ENCODE results near the gene FGD1. TPM values are rescaled to one million over a fixed set of nuclear protein-coding genes. Genes with fewer than 3 reads are reported as not detected.
"Not testable (repeated sequence)": the region's sequence is repeated elsewhere in the genome, so short reads cannot be mapped to it uniquely, and the experiment has no call there.

Gene FGD1
- 1 to 10 TPM; 6.0 to 6.3 TPM for total RNA-seq
- 5.2 TPM for polyA plus RNA-seq (ENCODE audit: insufficient read depth, low read depth, low replicate concordance)
- long read RNA-seq, donor 1: 0 reads
- long read RNA-seq, donor 2, full-length matches to known transcripts: 1 of 1 reads
- long read RNA-seq, donor 2, partial matches to known transcripts: 0 of 1 reads
- long read RNA-seq, donor 2, other reads (novel, unspliced or antisense): 0 of 1 reads

DNA sequence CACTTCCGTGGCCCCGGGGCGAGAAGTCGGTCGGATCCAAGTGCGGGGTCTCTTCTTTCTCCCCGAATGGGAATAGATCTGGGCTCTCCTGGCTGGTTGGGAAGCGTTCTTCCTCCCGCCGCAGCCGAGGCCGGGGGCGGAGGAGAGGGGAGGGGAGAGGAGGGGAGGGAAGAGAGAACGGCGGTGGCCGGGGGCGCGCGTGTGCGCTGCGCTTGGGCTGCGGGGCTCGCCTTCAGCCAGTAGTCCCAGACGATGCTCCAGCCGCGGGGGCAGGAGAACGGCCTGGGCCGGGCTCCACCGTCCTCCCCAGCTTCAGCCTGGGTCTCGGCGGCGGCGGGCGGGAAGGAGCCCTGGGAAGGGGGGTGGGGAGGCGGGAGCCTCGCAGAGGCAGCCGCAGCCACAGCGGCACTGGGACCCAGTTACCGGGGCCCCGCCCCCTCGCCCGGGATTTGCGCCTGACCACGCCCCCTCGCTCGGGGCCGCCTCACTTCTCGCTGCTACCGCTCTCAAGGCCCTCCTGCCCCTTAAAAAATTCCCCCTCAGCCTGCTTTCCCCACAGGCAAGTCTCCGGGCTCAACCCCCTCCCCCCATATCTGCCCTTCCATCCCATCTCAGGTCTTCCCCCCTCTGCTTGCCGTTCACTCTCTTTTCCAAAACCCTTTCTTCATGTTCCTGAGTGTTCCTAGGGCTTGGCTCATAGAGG is at the start of gene FGD1:
TSS of gene FGD1 (minus strand) at position 421 of the 703 bp plus-strand sequence. CDS start 802 bp downstream, outside the sequence.
- Histone ChIP-seq H3K36me3 (ENCODE audit: low read depth, missing control alignments) (no peaks in the 10 kb centered on the region), H3K4me3 (peak within 1 kb of the TSS; percentile 56 to 69), H3K9me3 (no peaks in the 10 kb centered on the region), H3K4me1 (no peaks in the 10 kb centered on the region), H3K27me3 (no peaks in the 10 kb centered on the region), H3K27ac (peak within 1 kb of the TSS; percentile 50 to 72)
- intact Hi-C loops (cut with DNase I; ENCODE audit: low total_unique reads): no loop called here
- TF ChIP-seq, protein P1, sequence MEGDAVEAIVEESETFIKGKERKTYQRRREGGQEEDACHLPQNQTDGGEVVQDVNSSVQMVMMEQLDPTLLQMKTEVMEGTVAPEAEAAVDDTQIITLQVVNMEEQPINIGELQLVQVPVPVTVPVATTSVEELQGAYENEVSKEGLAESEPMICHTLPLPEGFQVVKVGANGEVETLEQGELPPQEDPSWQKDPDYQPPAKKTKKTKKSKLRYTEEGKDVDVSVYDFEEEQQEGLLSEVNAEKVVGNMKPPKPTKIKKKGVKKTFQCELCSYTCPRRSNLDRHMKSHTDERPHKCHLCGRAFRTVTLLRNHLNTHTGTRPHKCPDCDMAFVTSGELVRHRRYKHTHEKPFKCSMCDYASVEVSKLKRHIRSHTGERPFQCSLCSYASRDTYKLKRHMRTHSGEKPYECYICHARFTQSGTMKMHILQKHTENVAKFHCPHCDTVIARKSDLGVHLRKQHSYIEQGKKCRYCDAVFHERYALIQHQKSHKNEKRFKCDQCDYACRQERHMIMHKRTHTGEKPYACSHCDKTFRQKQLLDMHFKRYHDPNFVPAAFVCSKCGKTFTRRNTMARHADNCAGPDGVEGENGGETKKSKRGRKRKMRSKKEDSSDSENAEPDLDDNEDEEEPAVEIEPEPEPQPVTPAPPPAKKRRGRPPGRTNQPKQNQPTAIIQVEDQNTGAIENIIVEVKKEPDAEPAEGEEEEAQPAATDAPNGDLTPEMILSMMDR (IDR thresholded peaks at IDR 0.05): no peak
- no peak for TF ChIP-seq POLR2A (IDR thresholded peaks at IDR 0.05)
- WGBS, 2 donors: 0% methylated on average over 8 to 10 of the region's 51 CpGs
- peak; percentile 65 for DNase-seq

- H3K36me3 ChIP-seq (ENCODE audit: low read depth, missing control alignments); intact Hi-C loops (cut with DNase I; ENCODE audit: low total_unique reads); H3K27me3 ChIP-seq; H3K4me1 ChIP-seq; H3K27ac ChIP-seq; H3K9me3 ChIP-seq; H3K4me3 ChIP-seq; DNase-seq: not testable (repeated sequence)
- WGBS, 2 donors: 89% methylated on average over 3 of the region's 4 CpGs; no CpG with 5 or more reads in 1 of the 2 donors
Measured at GRCh38 chrX:54542239-54542638, 46.2 kb upstream of the FGD1 start.

DNA sequence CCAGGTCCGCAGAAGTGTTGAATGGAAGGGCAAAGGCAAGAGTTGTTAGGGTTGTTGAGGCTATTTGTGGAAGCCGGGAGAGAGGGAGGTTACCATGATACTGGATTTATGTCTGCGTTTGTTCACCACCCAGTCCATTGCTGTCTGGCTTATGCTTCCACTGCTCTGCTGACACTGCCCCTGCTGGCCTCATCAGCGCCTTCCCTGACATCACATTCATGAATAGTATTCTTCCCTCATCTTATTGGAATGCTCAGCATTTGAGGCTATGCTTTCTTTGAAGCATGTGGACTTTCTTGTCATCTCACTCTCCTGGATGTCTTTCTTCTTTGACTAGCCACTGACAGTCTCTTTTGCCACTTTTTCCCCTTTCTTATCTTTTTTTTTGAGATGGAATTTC is 44.3 kb upstream of the FGD1 start:
- intact Hi-C loops (cut with DNase I; ENCODE audit: low total_unique reads): no loop called here
- DNase-seq: peak; percentile 15
- H3K27ac ChIP-seq: no peak overlapping the region
- no peaks in the 10 kb centered on the region for H3K36me3 ChIP-seq (ENCODE audit: low read depth, missing control alignments)
- no peaks in the 10 kb centered on the region for H3K4me1 ChIP-seq
- H3K9me3 ChIP-seq: no peaks in the 10 kb centered on the region
- WGBS, 2 donors: 78 to 80% methylated on average over 4 of the region's 4 CpGs
- H3K27me3 ChIP-seq: no peaks in the 10 kb centered on the region
- TF ChIP-seq POLR2A (IDR thresholded peaks at IDR 0.05): no peak
- TF ChIP-seq, protein P1 (IDR thresholded peaks at IDR 0.05): no peak
- H3K4me3 ChIP-seq: no peak overlapping the region

DNA sequence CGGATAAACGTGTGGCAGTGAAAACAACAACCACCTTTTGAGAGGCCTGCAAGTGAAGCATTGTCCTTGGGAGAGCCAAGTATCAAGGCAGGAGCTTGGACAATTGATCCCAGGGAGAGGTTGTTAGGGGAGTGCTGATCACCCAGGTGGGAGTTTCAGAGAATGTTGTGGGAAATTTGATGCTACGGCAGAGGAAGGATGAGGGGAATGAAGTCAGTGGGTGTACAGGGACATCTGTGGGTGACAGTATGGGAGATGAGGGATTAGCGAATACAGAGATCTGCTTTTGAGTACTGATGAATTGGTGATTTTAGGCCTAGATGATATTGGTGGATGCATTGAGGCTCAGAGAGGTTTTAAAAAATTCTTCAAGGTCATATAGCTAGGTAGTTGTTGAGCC is 38.2 kb upstream of the FGD1 start:
- H3K4me3 ChIP-seq: no peak overlapping the region
- H3K27me3 ChIP-seq: no peaks in the 10 kb centered on the region
- no peaks in the 10 kb centered on the region for H3K9me3 ChIP-seq
- H3K36me3 ChIP-seq (ENCODE audit: low read depth, missing control alignments): no peaks in the 10 kb centered on the region
- WGBS, 2 donors: 83 to 92% methylated on average over 3 to 4 of the region's 4 CpGs
- no peak for DNase-seq
- intact Hi-C loops (cut with DNase I; ENCODE audit: low total_unique reads): no loop called here
- no peaks in the 10 kb centered on the region for H3K4me1 ChIP-seq
- no peak for TF ChIP-seq POLR2A (IDR thresholded peaks at IDR 0.05)
- TF ChIP-seq, protein P1 (IDR thresholded peaks at IDR 0.05): no peak
- H3K27ac ChIP-seq: no peak overlapping the region

- no peak for TF ChIP-seq POLR2A (IDR thresholded peaks at IDR 0.05)
- TF ChIP-seq, protein P1 (IDR thresholded peaks at IDR 0.05): no peak
- peak overlapping the region; percentile 63 to 71 for H3K4me3 ChIP-seq
- intact Hi-C loops (cut with DNase I; ENCODE audit: low total_unique reads): no loop called here
- peak overlapping the region in 1 of 2 donors; percentile 42 for H3K27ac ChIP-seq
- WGBS, 2 donors: 0 to 12% methylated on average over 15 to 16 of the region's 22 CpGs
- H3K27me3 ChIP-seq: no peaks in the 10 kb centered on the region
- H3K36me3 ChIP-seq (ENCODE audit: low read depth, missing control alignments): no peaks in the 10 kb centered on the region
- H3K4me1 ChIP-seq: no peaks in the 10 kb centered on the region
- no peak for DNase-seq
- no peaks in the 10 kb centered on the region for H3K9me3 ChIP-seq
Measured at GRCh38 chrX:54530357-54530900, 34.4 kb upstream of the FGD1 start.

Data from testis (tissue), 5 donors.